Measurements from ENCODE around the gene CDS1.
"Not testable (repeated sequence)": the region's sequence is repeated elsewhere in the genome, so short reads cannot be mapped to it uniquely, and the experiment has no call there.

The CDS1 gene

DNA sequence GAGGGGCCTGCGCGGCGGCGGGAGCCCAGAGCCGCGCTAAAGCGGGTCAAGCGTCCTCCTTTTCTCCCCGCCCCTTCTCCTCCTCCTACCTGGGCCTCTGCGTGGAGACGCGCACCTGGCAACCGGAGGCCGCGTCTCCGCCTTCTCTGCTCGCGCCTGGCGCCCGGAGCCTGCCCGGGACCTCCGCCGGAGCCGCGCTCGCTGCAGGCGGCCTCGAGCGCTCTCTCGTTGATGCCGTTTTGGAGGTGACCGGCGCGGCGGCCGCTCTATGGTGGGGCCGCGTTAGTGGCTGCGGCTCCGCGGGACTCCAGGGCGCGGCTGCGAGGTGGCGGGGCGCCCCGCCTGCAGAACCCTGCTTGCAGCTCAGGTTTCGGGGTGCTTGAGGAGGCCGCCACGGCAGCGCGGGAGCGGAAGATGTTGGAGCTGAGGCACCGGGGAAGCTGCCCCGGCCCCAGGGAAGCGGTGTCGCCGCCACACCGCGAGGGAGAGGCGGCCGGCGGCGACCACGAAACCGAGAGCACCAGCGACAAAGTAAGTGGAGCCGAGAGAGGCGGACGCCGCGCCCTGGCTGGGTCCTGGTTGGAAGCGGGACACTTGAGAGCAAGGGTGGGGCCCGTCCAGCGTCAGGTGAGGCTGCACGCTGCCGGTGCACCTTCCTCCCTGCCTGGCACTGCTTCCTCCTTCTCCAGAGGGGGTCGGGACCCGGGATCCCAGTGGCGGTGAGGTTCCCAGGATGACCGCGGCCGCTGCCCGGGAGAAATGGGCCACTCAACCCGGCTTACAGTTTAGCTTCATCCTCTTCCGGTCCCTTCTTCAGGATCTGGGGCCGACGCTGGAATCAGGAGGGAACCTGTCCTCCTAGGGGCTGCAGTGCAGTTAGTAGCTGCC is at the start of gene CDS1:
TSS of gene CDS1 (plus strand) at position 140 of the 888 bp plus-strand sequence. CDS start at position 415, 275 bp downstream.
- Histone ChIP-seq H2AFZ (peak within 1 kb of the TSS; percentile 91), H3K27me3 (ENCODE audit: control insufficient read depth, insufficient read depth, low read length) (no peaks in the 10 kb centered on the region), H3K36me3 (ENCODE audit: control insufficient read depth, insufficient read depth, low read length) (no peaks in the 10 kb centered on the region), H3K9ac (peak within 1 kb of the TSS; percentile 67), H3K4me1 (peaks cover 4% of the 10 kb centered on the region), H3K79me2 (peaks cover 9% of the 10 kb centered on the region), H3K4me2 (ENCODE audit: low read length) (peak within 1 kb of the TSS; percentile 72), H3K27ac (peak within 1 kb of the TSS; percentile 97), H3K4me3 (ENCODE audit: low read depth, low read length) (peak within 1 kb of the TSS; percentile 81), H3K9me3 (ENCODE audit: control insufficient read depth, low read length) (no peaks in the 10 kb centered on the region)
- TF ChIP-seq, protein P1, sequence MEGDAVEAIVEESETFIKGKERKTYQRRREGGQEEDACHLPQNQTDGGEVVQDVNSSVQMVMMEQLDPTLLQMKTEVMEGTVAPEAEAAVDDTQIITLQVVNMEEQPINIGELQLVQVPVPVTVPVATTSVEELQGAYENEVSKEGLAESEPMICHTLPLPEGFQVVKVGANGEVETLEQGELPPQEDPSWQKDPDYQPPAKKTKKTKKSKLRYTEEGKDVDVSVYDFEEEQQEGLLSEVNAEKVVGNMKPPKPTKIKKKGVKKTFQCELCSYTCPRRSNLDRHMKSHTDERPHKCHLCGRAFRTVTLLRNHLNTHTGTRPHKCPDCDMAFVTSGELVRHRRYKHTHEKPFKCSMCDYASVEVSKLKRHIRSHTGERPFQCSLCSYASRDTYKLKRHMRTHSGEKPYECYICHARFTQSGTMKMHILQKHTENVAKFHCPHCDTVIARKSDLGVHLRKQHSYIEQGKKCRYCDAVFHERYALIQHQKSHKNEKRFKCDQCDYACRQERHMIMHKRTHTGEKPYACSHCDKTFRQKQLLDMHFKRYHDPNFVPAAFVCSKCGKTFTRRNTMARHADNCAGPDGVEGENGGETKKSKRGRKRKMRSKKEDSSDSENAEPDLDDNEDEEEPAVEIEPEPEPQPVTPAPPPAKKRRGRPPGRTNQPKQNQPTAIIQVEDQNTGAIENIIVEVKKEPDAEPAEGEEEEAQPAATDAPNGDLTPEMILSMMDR (IDR thresholded peaks at IDR 0.05): no peak

DNA sequence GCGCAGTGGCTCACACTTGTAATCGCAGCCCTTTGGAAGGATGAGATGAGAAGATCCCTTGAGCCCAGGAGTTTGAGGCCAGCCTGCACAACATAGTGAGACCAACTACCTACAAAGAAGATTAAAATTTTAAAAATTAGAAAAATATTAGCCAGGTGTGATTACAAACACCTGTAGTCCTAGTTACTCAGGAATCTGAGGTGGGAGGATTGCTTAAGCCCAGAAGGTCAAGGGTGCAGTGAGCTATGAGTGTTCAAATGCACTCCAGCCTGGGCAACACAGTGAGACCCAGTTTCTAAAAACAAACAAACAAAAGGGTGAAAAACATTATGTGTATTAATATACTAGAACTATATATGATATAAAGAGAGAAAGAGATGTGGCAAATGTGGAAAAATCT is 47.0 kb upstream of the CDS1 start:
- Histone ChIP-seq H3K9me3 (ENCODE audit: control insufficient read depth, low read length) (no peaks in the 10 kb centered on the region), H3K36me3 (ENCODE audit: control insufficient read depth, insufficient read depth, low read length) (no peaks in the 10 kb centered on the region), H2AFZ (no peak overlapping the region), H3K79me2 (no peaks in the 10 kb centered on the region), H3K4me1 (no peaks in the 10 kb centered on the region), H3K27me3 (ENCODE audit: control insufficient read depth, insufficient read depth, low read length) (no peaks in the 10 kb centered on the region), H3K4me2 (ENCODE audit: low read length) (no peak overlapping the region), H3K4me3 (ENCODE audit: low read depth, low read length) (no peak overlapping the region), H3K27ac (no peak overlapping the region), H3K9ac (no peak overlapping the region)
- TF ChIP-seq, protein P1 (IDR thresholded peaks at IDR 0.05): no peak

DNA sequence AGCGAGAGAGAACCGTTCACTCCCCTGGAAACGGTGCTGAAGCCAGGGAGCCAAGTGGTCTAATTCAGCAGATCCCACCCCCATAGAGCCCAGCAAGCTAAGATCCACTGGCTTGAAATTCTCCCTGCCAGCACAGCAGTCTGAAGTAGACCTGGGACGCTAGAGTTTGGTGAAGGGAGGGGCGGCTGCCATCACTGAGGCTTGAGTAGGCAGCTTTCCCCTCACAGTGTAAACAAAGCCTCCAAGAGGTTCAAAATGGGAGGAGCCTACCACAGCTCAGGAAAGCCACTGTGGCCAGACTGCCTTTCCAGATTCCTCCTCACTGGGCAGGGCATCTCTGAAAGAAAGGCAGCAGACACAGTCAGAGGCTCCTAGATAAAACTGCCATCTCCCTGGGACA is 37.8 kb upstream of the CDS1 start:
- TF ChIP-seq, protein P1 (IDR thresholded peaks at IDR 0.05): no peak
- H3K27me3 ChIP-seq (ENCODE audit: control insufficient read depth, insufficient read depth, low read length): no peaks in the 10 kb centered on the region
- H3K4me1 ChIP-seq: no peaks in the 10 kb centered on the region
- H3K27ac ChIP-seq: no peak overlapping the region
- no peaks in the 10 kb centered on the region for H3K9me3 ChIP-seq (ENCODE audit: control insufficient read depth, low read length)
- H3K4me3 ChIP-seq (ENCODE audit: low read depth, low read length): no peak overlapping the region
- no peaks in the 10 kb centered on the region for H3K36me3 ChIP-seq (ENCODE audit: control insufficient read depth, insufficient read depth, low read length)
- H3K4me2 ChIP-seq (ENCODE audit: low read length): no peak overlapping the region
- H2AFZ ChIP-seq: no peak overlapping the region
- no peak overlapping the region for H3K9ac ChIP-seq
- H3K79me2 ChIP-seq: no peaks in the 10 kb centered on the region

DNA sequence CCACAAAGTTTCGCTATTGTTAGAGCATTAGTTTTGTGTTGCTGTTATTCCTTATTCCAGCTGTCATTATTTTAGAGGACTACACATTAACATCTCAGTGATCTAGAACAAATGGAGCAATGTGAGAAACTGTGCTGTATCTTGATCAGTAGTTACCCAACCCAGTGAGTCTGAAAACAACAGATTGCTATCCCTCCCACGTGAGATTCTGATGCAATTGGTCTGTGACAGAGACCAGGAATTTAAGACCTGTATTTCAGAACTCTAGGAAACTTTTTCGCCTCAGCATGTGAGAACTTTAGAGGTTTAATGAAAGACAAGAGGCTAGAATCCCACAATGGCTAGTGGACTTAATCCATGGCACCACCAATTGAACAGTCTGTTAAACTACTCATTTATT is 35.7 kb upstream of the CDS1 start:
- Histone ChIP-seq H3K79me2 (no peaks in the 10 kb centered on the region), H3K27ac (no peak overlapping the region), H3K9ac (no peak overlapping the region), H3K27me3 (ENCODE audit: control insufficient read depth, insufficient read depth, low read length) (no peaks in the 10 kb centered on the region), H3K4me2 (ENCODE audit: low read length) (no peak overlapping the region), H3K36me3 (ENCODE audit: control insufficient read depth, insufficient read depth, low read length) (no peaks in the 10 kb centered on the region), H3K9me3 (ENCODE audit: control insufficient read depth, low read length) (no peaks in the 10 kb centered on the region), H3K4me3 (ENCODE audit: low read depth, low read length) (no peak overlapping the region), H3K4me1 (no peaks in the 10 kb centered on the region), H2AFZ (no peak overlapping the region)
- TF ChIP-seq, protein P1 (IDR thresholded peaks at IDR 0.05): no peak

DNA sequence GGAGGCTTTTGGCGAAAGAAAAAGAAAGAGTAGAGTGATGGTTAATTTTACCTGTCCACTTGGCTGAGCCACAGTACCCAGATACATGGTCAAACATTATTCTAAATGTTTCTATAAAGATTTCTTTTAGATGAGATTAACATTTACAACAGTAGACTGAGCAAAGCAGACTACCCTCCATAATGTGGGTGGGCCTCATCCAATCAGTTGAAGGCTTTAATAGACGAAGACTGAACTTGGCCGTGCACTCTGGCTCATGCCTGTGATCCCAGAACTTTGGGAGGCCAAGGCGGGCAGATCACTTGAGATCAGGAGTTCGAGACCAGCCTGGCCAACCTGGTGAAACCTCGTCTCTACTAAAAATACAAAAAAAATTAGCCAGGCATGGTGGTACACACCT is 33.7 kb upstream of the CDS1 start:
- H3K4me1 ChIP-seq: not testable (repeated sequence)

More for the DNA sequence above, 33.7 kb upstream of the CDS1 start:
- not testable (repeated sequence) for H3K4me3 ChIP-seq (ENCODE audit: low read depth, low read length); H3K36me3 ChIP-seq (ENCODE audit: control insufficient read depth, insufficient read depth, low read length); H3K4me2 ChIP-seq (ENCODE audit: low read length); H3K9ac ChIP-seq; H3K27ac ChIP-seq; H3K79me2 ChIP-seq; H3K27me3 ChIP-seq (ENCODE audit: control insufficient read depth, insufficient read depth, low read length); H2AFZ ChIP-seq; H3K9me3 ChIP-seq (ENCODE audit: control insufficient read depth, low read length)

Measured in parathyroid adenoma (tissue), 2 donors.